ENCODE measurements around the gene CCN5.

CCN5 gene

GRCh38 chr20:44769481-44769863 lies 54.3 kb downstream of the CCN5 start:
- H3K4me3 ChIP-seq (ENCODE audit: low read depth, low read length): no peak overlapping the region
- no peak for TF ChIP-seq CTCF (IDR thresholded peaks at IDR 0.05; ENCODE audit: insufficient read depth, low read length, missing control alignments)
- no peak for DNase-seq (ENCODE audit: low read depth, low spot score)
- ChIA-PET POLR2A (no interaction called here), CTCF (interaction anchor here (4.6 kb wide), 1 partner anchor 22 kb away, joined by 25 read pairs; no protein-coding TSS in a partner anchor)

- no peak overlapping the region for H3K4me3 ChIP-seq (ENCODE audit: low read depth, low read length)
- POLR2A ChIA-PET: no interaction called here
- CTCF ChIA-PET: interaction anchor here (0.9 kb wide), 1 partner anchor 23 kb away, joined by 4 read pairs; no protein-coding TSS in a partner anchor
- no peak for DNase-seq (ENCODE audit: low read depth, low spot score)
- TF ChIP-seq CTCF (IDR thresholded peaks at IDR 0.05; ENCODE audit: insufficient read depth, low read length, missing control alignments): no peak
Observed at GRCh38 chr20:44770484-44771171, 55.5 kb downstream of the CCN5 start.

- no peak overlapping the region for H3K4me3 ChIP-seq (ENCODE audit: low read depth, low read length)
- no peak for TF ChIP-seq CTCF (IDR thresholded peaks at IDR 0.05; ENCODE audit: insufficient read depth, low read length, missing control alignments)
- no peak for DNase-seq (ENCODE audit: low read depth, low spot score)
- ChIA-PET POLR2A (no interaction called here), CTCF (interaction anchor here (0.9 kb wide), 1 partner anchor 23 kb away, joined by 4 read pairs; no protein-coding TSS in a partner anchor)
Observed at GRCh38 chr20:44771172-44771535, 56.0 kb downstream of the CCN5 start.

- H3K4me3 ChIP-seq (ENCODE audit: low read depth, low read length): no peak overlapping the region
- ChIA-PET POLR2A (no interaction called here), CTCF (no interaction called here)
- no peak for TF ChIP-seq CTCF (IDR thresholded peaks at IDR 0.05; ENCODE audit: insufficient read depth, low read length, missing control alignments)
- no peak for DNase-seq (ENCODE audit: low read depth, low spot score)
Observed at GRCh38 chr20:44772636-44773035, 57.5 kb downstream of the CCN5 start.

GRCh38 chr20:44773070-44773829 lies 58.1 kb downstream of the CCN5 start:
- no peak for DNase-seq (ENCODE audit: low read depth, low spot score)
- TF ChIP-seq CTCF (IDR thresholded peaks at IDR 0.05; ENCODE audit: insufficient read depth, low read length, missing control alignments): no peak
- POLR2A ChIA-PET: no interaction called here
- CTCF ChIA-PET: no interaction called here
- H3K4me3 ChIP-seq (ENCODE audit: low read depth, low read length): no peak overlapping the region

GRCh38 chr20:44776980-44777379 lies 61.8 kb downstream of the CCN5 start:
- ChIA-PET POLR2A (no interaction called here), CTCF (no interaction called here)
- TF ChIP-seq CTCF (IDR thresholded peaks at IDR 0.05; ENCODE audit: insufficient read depth, low read length, missing control alignments): no peak
- no peak overlapping the region for H3K4me3 ChIP-seq (ENCODE audit: low read depth, low read length)
- DNase-seq (ENCODE audit: low read depth, low spot score): no peak

Measured in AG04449 (cell line).